ENCODE data around the gene DEF6.
A peak's percentile ranks its signal among the peaks of the same experiment; 100 is the strongest.
"Not testable (repeated sequence)": the region's sequence is repeated elsewhere in the genome, so short reads cannot be mapped to it uniquely, and the experiment has no call there.

DEF6 gene

GRCh38 chr6:35311390-35312075 is 13.9 kb downstream of the DEF6 start:
- DNase-seq, result peak in 2 of 4 experiments; percentile 34 to 55

DNA sequence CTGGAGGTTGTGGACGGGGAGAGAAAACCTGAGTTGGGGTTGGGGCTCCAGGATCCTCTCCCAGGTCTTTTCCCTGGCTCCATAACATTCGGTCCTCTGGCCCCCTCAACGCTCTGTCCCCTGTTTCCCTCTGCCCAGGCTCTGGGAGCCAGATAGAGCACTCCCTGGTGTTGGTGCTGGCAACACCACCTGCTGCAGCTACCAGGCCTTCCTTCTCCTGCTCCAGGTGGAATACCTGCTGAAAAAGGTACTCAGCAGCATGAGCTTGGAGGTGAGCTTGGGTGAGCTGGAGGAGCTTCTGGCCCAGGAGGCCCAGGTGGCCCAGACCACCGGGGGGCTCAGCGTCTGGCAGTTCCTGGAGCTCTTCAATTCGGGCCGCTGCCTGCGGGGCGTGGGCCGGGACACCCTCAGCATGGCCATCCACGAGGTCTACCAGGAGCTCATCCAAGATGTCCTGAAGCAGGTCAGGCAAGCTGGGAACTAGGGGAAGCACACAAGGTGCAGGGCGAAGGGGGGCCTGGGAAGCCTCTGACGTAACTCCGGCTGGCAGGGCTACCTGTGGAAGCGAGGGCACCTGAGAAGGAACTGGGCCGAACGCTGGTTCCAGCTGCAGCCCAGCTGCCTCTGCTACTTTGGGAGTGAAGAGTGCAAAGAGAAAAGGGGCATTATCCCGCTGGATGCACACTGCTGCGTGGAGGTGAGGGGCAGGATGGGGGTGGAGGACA is 14.6 kb downstream of the DEF6 start:
- no peak for DNase-seq

GRCh38 chr6:35312807-35313206 is 15.2 kb downstream of the DEF6 start:
- no peak for DNase-seq

DNA sequence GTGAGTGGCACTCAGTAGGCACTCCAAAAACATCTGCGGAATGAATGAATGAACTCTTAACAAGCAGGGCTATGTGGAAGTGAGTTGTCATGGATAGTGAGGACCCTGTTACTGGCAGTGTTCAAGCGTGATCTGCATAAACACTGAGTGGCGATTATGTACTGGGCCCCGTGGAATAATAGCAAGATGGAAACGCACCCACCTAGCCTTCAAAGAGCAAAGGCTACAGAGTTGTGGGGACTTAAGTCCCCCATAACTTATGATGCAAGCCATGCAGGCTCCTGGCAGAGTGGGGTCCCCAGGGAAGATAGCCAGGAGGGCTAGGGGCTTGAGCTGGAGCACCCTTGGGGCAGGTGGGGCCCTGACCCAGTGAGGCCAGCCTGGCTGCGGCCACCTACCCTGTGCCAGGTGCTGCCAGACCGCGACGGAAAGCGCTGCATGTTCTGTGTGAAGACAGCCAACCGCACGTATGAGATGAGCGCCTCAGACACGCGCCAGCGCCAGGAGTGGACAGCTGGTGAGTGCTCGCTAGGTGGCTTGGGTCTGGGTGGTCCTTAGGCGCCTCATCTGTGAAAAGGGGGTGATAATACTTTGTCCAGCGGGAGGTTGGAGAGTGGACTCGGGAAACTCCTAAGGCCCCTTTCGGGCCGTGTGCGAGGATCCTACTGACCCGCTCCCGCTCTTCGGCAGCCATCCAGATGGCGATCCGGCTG is 20.0 kb downstream of the DEF6 start:
- DNase-seq, result no peak

DNA sequence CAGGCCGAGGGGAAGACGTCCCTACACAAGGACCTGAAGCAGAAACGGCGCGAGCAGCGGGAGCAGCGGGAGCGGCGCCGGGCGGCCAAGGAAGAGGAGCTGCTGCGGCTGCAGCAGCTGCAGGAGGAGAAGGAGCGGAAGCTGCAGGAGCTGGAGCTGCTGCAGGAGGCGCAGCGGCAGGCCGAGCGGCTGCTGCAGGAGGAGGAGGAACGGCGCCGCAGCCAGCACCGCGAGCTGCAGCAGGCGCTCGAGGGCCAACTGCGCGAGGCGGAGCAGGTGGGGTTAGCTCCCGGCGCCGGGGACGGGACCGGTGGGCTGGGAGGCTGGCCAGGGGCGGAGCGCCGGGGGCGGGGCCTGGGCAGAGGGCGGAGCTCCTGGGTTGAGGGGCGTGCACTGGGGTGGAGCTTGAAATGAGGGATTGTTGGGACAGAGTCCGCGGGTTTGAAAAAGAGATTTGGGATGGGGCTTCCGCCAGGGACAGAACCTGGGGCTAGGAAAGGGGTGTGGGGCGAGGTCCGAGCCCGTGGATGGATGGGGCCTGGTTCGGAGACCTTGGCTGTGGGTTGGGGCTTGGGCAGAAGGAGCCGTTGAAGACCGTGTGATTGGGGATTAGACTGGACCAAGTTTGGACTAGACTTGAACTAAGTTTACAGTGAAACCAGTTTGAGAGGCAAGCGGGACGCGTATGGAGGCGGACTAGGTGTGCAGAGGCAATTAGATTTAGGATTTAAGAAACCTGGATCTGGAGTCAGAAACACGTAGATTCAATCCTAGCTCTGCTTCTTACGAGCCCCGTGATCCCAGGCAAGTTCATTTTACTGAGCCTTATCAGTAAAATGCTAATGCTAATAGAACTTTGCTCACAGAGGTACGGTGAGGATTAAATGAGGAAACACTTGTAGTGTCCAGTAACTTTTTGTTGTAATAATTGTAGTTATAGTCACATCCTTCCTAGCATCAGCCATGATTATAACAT is 20.9 kb downstream of the DEF6 start:
- no peak for DNase-seq

GRCh38 chr6:35319346-35320030 is 21.9 kb downstream of the DEF6 start:
- DNase-seq, result no peak

DNA sequence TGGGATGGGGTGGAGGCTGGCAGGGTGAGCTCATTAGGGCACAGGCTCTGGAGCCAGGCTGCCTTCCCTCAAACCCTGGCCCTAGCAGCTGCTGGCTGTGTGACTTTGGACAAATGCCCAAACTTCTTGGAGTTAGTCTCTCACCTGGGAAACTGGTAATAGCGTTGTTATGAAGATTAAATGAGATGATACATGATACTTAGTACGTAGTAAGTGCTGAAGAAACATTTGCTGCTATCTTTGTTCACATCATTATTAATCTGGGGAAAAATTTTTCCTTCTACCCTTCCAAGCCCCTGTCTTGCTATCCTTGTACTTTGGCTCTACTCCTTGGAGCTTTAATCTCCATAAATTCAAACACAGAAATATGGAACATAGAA is 22.4 kb downstream of the DEF6 start:
- no peak for DNase-seq

GRCh38 chr6:35321091-35321490 is 23.5 kb downstream of the DEF6 start:
- no peak for DNase-seq

DNA sequence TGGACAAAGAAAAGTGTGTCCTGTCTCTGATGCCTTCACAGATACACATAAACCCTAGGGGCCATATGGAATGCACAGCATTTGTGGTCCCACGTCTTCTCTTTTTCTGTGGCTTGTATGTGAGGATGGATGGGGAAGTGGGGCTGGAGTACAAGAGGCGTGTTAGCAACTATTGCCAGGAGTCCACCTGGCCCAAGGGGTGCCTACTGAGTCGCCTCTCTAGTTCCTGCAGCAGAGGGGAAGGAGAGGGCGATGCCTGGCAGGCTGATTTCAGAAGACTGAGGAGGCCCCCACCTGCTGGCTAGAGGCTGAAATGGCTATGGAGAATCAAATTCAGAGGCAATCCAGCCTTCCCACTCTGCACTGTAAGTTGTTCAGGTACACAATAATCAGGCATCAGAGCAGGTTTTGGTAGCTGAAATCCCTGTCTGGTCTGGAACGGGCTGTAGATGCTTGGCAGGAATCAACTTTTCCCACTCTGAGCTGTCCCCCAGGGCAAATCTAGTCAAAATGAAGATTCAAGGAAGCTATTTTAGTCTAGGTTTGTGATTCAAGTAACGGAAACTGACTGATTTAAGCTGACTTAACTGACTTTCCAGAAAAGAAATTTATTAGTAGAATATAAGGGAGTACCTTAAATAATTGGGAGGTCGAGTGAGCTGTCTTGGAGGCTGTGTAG is 29.9 kb downstream of the DEF6 start:
- peak; percentile 28 to 68 (median 50) for DNase-seq

DNA sequence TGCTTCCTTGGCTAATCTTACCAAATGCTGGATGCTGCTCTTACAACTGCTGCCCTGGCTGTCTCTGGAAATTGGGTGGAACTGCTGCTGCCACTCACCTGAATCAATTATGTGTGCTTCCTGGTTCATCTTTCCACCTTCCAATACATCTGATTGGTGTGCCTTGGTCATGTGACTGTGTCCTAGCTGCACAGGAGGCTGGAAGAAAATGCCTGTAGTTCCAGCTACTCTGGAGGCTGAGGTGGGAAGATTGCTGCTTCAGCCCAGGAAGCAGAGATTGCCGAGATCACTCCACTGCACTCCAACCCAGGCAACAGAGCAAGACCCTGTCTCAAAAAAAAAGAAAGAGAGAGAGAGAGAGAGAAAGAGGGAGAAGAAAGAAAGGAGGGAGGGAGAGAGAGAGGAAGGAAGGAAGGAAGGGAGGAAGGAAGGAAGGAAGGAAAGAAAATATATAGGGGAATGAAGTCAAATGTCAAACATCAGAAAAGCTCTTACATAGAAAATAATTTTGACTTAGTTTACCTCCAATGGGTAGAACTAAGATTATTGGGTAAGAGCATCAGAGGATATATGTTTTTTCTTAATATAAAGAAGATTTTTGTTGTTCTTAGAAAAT is 30.6 kb downstream of the DEF6 start:
- DNase-seq, result no peak

DNA sequence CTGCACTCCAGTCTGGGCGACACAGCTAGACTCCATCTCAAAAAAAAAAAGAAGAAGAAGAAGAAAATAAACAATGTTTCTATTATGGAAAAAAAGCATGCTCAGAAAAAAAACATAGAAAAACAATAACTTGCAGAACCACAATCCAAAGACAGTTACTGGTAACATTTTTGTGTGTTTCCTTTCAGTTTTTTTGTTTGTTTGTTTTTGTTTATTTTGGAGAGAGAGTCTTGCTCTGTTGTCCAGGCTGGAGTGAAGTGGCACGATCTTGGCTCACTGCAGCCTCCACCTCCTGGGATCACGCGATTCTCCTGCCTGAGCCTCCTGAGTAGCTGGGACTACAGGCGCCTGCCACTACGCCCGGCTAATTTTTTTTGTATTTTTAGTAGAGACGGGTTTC is 31.3 kb downstream of the DEF6 start:
- DNase-seq, result not testable (repeated sequence)

- no peak for DNase-seq
These were observed 33.0 kb downstream of the DEF6 start for GRCh38 chr6:35330541-35331119.

- DNase-seq, result peak in 2 of 4 experiments; percentile 59 to 73
These were observed 34.7 kb downstream of the DEF6 start for GRCh38 chr6:35332074-35332887.

DNA sequence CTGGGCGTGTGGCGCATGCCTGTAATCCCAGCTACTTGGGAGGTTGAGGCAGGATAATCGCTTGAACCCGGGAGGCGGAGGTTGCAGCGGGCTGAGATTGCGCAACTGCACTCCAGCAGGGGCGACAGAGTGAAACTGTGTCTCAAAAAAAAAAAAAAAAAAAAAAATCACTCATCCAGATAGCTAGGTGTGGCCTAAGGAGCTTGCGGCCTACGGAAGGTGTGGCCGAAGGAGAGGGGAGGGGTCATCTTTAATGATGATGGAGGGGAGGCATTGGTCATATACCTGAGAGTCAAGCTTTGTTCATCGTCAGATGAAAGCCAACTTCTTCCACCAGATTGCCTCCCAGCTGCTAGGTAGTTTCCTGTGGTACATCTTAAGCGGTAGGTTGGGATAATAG is 43.9 kb downstream of the DEF6 start:
- DNase-seq, result no peak

- DNase-seq, result peak; percentile 94 to 97 (median 96)
These were observed 44.9 kb downstream of the DEF6 start, which contains the start of gene PPARD for GRCh38 chr6:35342258-35343091. Gene PPARD, plus strand, starts transcription at chr6:35342558. Its CDS starts 68,530 bp downstream, at chr6:35411088.

DNA sequence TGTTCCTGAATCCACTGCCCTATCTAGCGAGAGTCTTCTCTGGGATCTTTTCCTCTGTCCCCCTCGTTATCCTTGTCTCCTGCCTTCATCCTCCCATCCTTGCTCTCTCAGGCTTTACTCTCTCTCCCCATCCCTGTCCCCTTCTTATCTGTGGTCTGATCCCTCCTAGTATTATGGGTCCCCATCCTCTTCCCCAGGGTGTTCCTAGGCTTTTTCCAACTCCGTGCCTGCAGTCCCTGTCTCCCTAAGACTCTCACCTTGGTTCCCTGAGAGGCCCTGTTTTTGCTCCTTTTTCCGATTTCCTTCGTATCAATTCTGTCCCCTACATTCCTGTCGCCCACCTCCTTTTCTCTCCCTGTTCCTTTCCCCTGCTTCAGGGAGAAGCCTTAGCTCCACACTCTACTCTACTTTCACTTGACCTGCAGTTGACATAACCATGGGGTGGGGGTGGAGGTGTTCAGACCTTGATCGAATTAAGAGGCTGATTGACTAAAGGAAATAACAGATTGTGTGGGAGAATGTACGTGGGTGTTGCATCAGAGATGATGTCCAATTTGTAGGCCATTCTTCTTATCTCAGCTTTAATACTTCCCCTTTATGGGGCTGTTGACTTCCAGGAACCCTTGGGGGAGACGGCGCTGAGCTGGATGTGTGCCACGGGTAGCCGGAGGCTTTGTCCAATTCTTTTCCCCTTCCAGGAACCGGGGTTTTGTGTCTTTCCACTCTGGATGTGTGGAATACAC is 45.6 kb downstream of the DEF6 start:
- DNase-seq, result no peak

DNA sequence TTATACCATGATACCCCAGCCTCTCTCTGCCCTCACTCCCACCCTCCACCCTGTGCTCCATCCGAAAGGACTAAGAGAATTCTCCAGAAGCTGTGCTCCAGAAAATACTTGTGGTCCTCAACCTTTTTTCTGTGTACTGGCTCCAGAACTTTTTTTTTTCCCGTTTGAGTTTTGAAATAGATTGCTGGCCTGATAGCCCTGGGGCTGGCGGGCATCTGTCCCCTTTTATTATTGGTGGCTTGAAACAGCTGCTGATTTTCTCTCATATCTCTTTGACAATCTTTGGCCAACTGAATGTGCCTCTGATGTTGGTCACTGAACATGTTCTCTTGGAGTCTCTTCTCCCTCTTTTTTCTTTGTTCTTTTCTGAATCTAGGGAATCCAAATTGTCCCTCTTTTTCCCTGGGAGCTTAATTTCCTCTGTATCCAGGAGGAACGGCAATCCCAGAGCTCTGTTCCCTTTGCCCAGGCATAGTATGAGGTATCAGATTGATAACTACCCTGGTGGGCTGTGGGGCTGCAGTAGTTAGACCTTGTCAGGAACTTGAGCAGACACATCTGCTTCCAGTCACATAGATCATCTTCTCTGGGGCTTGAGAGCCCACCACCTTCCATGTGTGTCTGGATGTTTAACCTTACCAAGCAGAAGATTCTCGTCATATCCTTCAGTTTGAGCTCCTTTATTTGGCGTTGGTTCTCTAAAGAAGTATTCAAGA is 46.4 kb downstream of the DEF6 start:
- no peak for DNase-seq
